GM10266 (cell line): ENCODE measurements around the gene SWAP70.
"Not testable (repeated sequence)": the region's sequence is repeated elsewhere in the genome, so short reads cannot be mapped to it uniquely, and the experiment has no call there.

Experiments
- DNase-seq: peaks from one replicate; pipeline ENCODE4 v3.0.0; 2012; ENCODE audit errors: extremely low spot score
- CTCF ChIP-seq: IDR thresholded peaks from 2 replicates; pipeline ENCODE4 v1.5.1; 2012; ENCODE audit warnings: mild to moderate bottlenecking, low read depth; ENCODE audit not compliant: control insufficient read depth, insufficient read depth; ENCODE audit errors: missing control alignments

Gene SWAP70

DNA sequence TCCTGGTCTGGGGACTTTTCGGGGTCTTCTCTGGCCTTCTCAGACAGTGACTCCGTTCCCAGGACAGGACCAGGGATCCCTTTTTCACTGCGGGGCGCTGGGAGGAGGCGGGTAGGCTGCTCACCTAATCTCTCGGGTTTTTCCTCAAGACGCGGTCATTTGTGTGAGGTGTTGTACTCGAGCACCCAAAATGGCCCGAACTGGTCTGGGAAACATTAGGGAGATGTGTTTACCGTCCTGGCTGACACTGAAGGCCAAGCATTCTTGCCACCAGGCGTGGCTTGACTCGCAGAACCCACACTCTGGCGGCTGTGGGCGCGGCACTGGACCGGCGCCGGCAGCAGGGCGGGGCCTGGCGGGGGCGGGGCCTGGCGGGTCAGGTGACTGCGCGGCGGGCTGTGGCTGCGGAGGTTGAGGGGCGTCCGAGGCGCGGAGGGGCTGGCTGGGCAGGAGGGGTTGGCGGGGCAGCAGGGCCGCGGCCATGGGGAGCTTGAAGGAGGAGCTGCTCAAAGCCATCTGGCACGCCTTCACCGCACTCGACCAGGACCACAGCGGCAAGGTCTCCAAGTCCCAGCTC is at the start of gene SWAP70:
Gene SWAP70, plus strand, starts transcription at position 379 of the 577 bp plus-strand sequence. Its CDS starts 103 bp downstream, at position 482.
- TF ChIP-seq CTCF: no peak
- peak; percentile 90 for DNase-seq

GRCh38 chr11:9615031-9615451 is 48.8 kb upstream of the SWAP70 start:
- peak; percentile 76 for DNase-seq
- TF ChIP-seq CTCF: no peak

DNA sequence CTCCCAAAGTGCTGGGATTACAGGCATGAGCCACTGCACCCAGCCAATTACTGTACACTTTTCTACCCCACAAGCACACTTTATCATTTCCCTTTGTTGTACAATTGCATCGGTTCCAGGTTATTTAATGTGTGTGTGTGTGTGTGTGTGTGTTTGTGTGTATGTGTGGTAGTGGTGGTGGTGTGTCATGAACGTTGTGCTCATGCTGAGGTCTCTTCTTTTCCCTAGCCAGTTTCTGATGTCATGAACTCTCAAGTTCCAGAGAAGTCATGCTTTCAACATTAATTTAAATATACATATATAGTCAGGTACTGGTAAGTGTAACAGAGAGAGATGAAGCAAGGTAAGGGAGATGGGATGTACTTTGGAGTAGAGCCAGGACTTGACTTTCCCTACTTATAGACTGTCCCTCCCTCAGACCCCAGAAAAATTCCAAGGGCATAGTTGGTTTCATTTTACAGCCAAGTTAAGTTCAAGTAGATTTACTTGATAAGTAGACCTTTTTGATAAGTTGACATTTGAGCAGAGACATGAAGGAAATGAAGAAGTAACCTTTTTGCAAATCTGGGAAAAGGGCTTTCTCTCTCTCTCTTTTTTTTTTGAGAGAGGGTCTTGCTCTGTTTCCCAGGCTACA is 47.7 kb upstream of the SWAP70 start:
- TF ChIP-seq CTCF: no peak
- no peak for DNase-seq

DNA sequence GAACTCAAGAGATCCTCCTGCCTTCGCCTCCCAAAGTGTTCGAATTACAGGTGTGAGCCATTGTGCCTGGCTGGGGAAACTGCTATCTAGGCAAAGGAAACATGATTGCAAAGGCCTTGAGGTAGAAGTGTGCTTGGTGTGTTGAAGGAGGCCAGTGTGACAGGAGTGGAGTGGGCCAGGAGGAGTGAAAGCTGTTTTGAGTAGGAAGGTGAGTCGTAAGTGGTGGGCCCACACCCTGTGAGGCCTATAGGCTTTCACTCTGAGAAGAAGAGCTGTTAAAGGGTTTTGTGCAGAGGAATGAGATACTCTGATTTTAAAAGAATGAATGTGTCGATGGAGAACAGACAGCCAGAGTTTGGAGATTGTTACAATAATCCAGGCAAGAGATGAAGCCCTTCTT is 47.0 kb upstream of the SWAP70 start:
- TF ChIP-seq CTCF: no peak
- no peak for DNase-seq

DNA sequence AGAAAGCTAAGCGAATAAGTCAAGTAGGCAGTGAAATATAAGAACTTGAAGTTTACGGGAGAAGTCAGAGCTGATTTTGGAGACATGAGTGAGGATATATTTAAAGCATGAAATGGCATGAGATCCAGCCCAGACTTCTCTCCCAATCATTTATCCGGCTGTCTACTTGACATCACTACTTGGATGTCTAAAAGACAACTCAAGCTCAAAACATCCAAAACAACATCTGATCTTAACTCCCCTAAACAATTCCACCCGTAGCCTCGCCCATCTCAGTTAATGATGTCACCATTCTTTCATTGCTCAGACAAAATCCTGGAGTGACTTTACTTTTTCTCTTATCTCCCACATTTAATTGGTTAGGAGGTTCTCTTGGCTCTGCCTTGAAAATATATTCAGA is 45.9 kb upstream of the SWAP70 start:
- no peak for TF ChIP-seq CTCF
- no peak for DNase-seq

- no peak for DNase-seq
- no peak for TF ChIP-seq CTCF
Measured at GRCh38 chr11:9619004-9619403, 44.9 kb upstream of the SWAP70 start.

DNA sequence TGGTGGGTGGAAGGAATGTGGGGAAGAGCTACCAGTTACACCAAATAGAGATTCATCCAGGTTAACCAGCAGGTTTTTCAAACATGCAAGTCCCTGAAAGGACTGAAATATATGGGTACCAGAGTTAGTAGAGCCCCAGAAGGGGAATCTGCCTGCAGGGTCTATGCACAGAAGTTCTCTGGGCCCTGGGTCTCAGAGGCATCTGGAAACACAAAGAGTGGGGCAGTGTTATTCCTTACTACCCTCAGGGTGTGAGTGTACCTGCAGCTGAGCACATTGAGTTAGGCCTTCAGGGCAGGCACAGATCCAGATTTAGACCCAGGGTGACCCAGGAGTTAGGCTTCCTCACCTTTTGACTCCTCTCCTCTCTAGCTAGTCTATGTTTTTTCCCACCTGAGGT is 43.9 kb upstream of the SWAP70 start:
- no peak for DNase-seq
- TF ChIP-seq CTCF: no peak

DNA sequence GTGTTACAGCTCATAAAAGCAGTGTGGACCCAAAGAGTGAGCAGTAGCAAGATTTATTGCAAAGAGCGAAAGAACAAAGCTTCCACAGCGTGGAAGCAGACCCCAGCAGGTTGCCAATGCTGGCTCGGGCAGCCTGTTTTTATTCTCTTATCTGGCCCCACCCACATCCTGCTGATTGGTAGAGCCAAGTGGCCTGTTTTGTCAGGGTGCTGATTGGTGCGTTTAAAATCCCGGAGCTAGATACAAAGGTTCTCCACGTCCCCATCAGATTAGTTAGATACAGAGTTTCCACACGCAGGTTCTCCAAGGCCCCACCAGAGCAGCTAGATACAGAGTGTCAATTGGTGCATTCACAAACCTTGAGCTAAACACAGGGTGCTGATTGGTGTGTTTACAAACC is 41.5 kb upstream of the SWAP70 start:
- not testable (repeated sequence) for DNase-seq

DNA sequence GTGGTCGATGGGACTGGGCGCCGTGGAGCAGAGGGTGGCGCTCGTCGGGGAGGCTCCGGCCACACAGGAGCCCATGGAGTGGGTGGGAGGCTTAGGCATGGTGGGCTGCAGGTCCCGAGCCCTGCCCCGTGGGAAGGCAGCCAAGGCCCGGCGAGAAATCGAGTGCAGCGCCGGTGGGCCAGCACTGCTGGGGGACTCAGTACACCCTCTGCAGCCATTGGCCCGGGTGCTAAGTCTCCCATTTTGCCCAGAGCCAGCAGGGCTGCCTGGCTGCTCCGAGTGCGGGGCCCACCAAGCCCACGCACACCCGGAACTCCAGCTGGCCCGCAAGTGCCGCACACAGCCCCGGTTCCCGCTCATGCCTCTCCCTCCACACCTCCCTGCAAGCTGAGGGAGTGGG is 40.8 kb upstream of the SWAP70 start:
- not testable (repeated sequence) for DNase-seq
